Prostate gland (tissue), 2 donors: ENCODE results near the gene ZNF609.

Source experiments
- POLR2A ChIP-seq: fragments of 450-650 bp; IDR thresholded peaks from one replicate; pipeline ENCODE4 v1.6.1; 2016; ENCODE audit warnings: antibody characterized with exemption, mild to moderate bottlenecking
- TF ChIP-seq, protein P1 (sequence below), 4 experiments: fragments of 200-600 bp in 2 of 4; fragments of 450-650 bp in 2 of 4; sonication (generic) in 2 of 4; IDR thresholded peaks; 1 replicate in 3 of 4; 2 replicates in 1 of 4; pipeline ENCODE4 v1.5.1; 2016 to 2019; ENCODE audit warnings: antibody characterized with exemption in 4 of 4, mild to moderate bottlenecking in 2 of 4, moderate library complexity in 2 of 4

GRCh38 chr15:64623347-64623996, 163.1 kb downstream of the ZNF609 start:
- TF ChIP-seq, protein P1, sequence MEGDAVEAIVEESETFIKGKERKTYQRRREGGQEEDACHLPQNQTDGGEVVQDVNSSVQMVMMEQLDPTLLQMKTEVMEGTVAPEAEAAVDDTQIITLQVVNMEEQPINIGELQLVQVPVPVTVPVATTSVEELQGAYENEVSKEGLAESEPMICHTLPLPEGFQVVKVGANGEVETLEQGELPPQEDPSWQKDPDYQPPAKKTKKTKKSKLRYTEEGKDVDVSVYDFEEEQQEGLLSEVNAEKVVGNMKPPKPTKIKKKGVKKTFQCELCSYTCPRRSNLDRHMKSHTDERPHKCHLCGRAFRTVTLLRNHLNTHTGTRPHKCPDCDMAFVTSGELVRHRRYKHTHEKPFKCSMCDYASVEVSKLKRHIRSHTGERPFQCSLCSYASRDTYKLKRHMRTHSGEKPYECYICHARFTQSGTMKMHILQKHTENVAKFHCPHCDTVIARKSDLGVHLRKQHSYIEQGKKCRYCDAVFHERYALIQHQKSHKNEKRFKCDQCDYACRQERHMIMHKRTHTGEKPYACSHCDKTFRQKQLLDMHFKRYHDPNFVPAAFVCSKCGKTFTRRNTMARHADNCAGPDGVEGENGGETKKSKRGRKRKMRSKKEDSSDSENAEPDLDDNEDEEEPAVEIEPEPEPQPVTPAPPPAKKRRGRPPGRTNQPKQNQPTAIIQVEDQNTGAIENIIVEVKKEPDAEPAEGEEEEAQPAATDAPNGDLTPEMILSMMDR (IDR thresholded peaks at IDR 0.05): no peak
- TF ChIP-seq POLR2A: no peak
